ENCODE measurements around the gene ACTR5. TPM values are rescaled to one million over a fixed set of nuclear protein-coding genes. Genes with fewer than 3 reads are reported as not detected.

ACTR5 gene
- polyA plus RNA-seq (2013, experiment 1 of 2; ENCODE audit: insufficient read length): 5.7 TPM
- polyA plus RNA-seq (2013, experiment 2 of 2; ENCODE audit: insufficient read length): 5.4 TPM

DNA sequence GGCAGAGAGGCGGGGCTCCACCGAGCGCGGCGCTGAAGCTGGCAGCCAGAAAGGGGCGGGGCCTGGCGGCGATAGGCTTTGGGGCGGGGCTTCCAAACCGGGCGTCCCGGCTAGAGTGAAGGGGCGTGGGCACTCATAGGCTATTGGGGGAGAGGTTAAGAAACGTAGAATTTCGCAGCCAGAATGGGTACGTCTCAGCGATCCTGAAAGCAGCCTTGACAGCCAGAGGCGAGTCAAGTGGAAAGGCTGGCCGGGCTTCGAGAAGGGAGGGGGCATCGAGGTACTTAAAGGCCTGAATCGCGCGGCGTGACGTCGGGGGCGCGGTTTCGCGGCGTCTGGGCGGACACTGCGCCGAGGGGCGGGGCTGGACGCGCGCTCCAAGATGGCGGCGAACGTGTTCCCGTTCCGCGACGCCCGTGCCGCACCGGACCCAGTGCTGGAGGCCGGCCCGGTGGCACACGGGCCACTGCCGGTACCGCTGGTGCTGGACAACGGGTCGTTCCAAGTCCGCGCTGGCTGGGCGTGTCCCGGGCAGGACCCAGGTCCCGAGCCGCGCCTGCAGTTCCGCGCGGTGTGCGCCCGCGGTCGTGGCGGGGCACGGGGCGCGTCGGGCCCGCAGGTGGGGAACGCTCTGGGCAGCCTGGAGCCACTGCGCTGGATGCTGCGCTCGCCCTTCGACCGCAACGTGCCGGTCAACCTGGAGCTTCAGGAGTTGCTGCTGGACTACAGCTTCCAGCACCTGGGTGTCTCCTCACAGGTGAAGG, at the start of gene ACTR5:
Gene ACTR5, plus strand, starts transcription at position 364 of the 764 bp plus-strand sequence. Its CDS starts 19 bp downstream, at position 383.
- peak; percentile 86 for DNase-seq

DNA sequence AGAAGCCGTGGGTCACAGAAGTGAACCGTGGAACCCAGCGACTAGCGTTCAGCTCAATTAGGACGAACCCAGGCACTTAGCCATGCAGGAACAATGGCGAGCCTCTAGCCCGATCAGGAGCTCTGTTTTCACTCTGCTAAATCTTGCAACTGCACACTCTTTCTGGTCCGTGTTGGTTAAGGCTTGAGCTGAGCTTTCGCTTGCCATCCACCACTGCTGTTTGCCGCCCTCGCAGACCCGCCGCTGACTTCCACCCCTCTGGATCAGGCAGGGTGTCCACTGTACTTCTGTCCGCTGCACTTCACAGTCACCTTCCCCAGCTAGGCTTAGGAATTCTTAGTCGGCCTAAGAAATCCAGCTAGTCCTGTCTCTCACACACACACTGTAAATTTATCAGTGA, 49.7 kb upstream of the ACTR5 start:
- no peak for DNase-seq

DNA sequence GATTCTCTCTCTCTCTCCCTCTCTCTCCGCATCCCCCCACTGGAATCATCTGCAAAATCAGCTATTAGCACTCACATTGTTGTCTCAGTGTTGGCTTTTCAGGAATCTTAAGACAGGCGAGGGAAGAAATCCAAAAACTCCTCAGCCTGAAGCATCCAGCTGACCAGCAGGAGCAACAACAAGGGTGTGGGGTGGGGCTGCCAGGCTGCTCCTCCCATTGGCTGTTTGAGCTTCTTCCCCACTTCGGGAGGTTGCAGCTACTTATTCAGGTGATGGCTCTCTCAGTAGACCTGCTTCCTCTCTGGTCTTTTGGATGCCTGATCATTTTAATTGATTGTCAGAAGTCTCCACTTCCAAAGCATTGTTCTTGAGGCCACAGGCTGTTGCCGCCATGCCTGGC, 48.1 kb upstream of the ACTR5 start:
- DNase-seq: no peak

DNA sequence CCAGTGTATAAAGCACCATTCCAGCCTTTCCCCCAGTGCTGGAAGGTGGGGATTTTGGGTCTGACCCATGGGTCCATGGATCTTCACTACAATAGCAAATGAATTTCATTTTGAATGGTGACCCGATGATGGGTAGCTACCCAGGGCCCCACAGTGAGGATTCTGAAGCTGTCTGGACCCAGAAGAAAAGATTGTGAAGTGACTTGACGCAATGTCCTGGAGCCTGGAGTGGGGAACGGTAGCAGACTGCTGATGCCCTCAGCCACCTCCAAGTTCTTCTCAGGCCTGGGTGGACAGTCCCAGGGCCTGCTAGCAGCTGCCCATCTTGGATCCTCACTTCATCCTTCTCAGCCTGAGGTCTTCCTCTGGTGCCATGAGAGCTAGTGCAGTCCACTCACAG, 47.3 kb upstream of the ACTR5 start:
- DNase-seq: no peak

DNA sequence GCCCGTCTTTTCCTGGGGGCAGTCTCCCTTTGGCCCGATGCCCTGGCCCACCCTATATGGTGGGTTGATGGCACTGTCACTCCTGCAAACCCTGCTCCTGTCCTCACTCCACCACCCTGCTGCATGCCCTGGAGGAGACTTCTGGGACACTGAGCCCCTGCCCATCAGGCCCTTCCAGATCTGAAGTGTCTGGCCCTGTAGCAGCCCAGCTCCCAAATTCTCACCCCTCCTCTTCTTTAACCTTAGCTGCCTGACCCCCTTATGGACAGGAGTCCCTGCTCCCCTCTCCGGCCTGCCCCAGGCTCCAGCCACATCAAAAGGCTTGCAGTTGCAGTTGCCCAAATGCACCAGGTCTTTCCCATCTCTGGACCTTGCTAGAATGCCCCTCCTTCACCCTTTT, 44.7 kb upstream of the ACTR5 start:
- no peak for DNase-seq

DNA sequence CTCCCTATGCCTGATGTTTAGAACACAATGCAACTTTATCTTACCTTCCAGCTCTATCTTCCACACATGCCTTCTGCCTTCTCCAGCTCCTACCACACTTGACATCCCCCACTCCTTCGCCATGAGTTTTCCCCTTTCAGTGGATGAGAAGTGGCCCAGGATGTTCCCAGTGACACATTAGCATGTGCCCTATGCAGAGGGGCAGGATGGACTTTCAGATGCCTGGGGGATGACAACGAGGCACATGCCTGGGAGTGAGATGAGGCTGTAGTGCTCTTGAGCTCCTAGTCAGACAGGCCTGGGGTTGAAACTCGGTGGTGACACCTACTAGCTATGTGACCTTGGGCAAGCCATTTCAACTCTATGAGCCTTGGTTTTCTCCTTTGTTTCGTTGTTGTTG, 44.1 kb upstream of the ACTR5 start:
- DNase-seq: no peak

DNA sequence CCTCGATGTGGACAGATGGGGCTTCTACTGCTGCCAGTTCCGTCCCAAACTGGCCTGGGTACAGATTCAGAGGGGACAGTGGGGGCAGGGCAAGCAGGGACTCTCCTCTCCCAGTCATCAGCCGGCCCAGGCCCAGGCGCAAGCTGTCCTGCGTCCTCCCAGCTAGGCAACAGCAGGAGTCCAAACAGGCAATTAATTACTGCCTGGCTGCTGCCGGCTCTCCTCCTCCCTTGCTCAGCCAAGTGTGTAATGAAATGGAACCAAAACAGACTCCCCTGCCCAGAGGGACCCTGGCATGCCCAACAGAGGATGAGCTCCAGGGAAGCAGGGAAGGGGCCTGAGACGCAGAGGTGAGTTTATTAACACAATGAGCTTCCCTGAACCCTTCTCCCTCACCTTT, 41.8 kb upstream of the ACTR5 start:
- no peak for DNase-seq

DNA sequence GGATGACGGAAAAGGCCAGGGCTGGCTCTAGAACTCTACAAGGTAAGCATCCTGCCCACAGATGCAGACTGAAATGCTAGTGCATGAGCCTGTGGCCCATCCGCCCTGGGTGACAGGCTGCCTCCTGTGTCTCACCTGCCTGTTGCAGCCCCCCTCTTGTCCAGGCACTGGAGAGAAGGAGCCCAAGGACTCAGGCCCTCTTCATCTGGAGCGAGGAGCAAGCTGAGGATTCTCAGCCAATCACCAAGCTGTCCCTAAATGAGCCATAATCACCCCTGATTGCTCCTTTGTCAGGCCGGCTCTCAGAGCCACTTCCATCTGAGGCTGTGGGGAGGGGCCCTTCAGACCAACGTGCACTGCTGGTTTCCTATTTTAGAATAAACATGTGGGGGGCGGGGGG, 34.0 kb upstream of the ACTR5 start:
- no peak for DNase-seq

DNA sequence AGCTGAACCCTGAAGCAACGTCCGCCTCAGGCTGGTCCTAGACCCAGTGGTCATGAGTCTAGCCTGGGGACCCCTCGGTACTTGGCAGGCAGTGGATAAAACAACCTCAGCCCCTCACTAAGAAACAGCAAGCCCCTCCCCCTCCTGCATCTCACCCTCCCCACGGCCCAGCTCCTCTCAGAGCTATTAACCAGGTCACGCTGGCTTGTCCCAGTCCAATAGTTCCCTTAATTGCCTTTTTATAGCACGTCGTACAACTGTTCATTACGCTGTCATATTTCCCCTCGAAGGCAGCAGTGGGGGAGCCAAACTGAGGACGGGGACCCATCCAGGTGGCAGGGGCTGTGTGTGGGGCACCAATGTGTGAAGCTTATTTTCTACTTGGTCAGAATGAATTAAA, 32.6 kb upstream of the ACTR5 start:
- DNase-seq: no peak

DNA sequence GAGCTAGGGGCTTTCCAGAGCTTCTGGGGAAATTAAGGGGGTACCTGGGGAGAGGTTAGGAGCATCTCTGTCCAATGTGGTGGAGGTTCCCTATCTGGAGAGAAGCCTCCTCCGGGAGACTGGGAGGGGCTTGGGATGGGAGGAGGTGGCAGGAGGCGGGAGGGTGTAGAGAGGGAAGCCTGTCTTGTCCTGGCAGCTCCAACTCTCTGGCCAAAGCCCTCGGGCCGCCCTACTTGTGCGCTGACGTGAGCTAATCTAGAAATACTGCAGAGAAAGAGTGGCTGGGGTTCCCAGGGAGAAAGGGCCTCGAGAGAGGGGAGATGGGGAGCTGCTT, 25.6 kb upstream of the ACTR5 start:
- no peak for DNase-seq

DNA sequence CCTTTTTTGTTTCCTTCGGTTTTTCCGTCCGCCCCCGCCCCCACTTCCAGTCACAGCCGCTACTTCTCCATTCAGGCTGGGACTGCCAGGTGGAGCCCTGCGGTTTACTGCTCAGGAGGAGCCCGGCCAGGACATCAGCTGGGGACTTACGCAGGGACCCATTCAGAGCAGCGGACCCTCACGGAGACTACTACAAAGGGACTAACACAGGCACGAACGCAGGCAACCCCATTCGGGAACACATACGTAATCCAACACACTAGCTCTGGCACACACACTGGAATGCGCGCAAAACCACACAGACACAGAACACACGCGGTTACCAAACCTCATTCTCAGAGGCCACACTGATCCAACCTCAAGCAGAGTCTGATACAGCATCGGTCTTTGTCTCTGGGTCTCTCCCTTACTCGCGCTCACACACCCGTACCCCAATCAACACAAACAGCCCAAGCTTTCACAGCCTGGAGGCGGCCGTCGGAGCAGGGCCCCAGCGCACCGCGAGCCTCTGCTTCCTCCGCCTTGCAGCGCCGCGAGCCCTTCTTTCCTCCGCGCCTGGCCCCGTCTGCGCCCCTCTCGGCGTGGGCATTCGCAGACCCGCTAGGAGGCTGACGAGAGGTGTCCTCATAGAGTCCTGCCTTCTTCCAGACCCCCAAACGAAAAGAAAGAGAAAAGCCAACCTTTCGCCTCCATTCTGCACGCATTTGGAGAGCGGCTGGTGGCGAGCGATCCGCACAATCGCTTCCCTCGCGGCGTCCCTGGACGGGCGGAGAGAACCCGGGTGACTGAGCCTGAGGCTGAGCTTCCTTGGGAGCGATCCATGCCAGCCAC, 25.0 kb upstream of the ACTR5 start:
- peak; percentile 8 for DNase-seq

DNA sequence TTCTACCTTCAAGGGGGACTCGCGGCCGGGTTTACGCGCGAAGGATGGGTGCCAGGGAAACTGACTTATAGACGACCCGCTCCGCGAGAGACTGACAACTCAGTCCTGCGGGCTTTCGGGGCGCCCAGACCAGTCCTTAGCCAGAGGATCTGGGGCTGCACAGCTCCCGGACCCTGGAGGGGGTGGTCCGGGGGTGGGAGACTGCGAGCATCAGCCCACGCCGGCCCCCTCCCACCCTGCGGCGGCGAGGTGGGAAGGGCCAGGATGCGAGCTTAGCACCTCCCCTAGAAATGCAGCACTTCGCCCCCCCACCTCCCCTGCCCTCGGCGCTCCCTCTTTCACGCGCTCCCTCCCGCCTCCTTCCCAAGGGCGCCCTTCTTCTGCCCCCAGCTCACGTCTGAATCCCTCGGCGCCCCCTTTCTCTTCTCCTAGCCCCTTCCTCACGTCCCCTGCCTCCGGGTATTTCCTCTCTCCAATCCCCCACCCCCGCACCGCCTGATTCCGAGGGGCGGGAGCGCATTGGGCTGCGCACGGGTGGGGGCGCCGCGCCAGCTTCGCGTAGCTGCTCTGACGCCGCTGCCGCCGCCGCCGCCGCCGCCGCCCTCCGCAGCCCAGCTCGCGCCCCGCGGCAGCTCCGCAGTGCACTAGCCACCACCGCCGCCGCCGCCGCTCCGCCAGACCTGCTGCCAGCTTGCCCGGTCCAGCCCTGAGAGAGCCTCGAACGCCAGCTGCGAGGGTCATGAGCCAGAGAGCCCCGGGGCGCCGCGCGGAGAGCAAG, 24.2 kb upstream of the ACTR5 start, which contains the start of gene SLC32A1:
Gene SLC32A1, plus strand, starts transcription at position 639 of the 778 bp plus-strand sequence. CDS start 239 bp downstream, outside the sequence.
- DNase-seq: no peak

DNA sequence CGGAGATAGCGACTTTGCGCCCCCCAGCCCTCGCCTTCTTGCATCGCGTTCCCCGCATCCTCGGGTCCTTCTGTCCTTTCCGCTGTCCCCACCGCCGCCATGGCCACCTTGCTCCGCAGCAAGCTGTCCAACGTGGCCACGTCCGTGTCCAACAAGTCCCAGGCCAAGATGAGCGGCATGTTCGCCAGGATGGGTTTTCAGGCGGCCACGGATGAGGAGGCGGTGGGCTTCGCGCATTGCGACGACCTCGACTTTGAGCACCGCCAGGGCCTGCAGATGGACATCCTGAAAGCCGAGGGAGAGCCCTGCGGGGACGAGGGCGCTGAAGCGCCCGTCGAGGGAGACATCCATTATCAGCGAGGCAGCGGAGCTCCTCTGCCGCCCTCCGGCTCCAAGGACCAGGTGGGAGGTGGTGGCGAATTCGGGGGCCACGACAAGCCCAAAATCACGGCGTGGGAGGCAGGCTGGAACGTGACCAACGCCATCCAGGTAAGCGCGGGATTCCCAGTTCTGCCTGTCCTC, 23.6 kb upstream of the ACTR5 start:
- no peak for DNase-seq

DNA sequence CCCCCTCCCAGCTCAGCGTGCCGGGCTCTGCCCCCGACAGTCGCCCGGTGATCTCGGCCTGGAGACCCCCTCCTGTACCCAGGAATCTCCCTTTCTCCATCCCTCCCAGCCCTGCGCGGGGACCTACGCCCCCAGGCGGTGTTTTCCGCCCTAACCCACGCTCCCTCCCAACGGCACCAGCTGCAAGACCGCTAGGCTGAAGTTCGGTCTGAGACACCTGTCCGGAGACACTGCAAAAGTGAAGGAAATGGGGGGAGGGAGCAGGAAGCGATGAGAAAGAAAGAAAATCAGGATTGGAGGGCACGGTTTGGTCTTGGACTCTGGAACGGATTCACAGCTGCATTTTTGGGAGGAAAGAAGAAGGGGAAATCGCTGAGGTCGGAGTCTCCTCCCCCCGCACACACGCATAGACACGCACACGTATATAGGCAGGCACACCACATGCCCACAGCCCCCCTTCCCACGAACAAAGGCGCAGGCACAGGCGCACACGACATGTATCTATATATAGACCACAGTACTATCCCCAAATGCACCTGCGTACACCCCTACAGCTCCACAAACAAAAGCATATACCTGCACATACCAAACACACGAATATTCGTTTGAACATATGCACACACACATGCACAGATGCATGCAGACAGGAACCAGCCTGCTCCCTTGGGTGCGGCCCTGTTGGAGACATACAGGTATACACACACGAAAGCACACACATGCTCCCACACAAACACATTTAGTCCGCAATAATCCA, 22.9 kb upstream of the ACTR5 start:
- no peak for DNase-seq

DNA sequence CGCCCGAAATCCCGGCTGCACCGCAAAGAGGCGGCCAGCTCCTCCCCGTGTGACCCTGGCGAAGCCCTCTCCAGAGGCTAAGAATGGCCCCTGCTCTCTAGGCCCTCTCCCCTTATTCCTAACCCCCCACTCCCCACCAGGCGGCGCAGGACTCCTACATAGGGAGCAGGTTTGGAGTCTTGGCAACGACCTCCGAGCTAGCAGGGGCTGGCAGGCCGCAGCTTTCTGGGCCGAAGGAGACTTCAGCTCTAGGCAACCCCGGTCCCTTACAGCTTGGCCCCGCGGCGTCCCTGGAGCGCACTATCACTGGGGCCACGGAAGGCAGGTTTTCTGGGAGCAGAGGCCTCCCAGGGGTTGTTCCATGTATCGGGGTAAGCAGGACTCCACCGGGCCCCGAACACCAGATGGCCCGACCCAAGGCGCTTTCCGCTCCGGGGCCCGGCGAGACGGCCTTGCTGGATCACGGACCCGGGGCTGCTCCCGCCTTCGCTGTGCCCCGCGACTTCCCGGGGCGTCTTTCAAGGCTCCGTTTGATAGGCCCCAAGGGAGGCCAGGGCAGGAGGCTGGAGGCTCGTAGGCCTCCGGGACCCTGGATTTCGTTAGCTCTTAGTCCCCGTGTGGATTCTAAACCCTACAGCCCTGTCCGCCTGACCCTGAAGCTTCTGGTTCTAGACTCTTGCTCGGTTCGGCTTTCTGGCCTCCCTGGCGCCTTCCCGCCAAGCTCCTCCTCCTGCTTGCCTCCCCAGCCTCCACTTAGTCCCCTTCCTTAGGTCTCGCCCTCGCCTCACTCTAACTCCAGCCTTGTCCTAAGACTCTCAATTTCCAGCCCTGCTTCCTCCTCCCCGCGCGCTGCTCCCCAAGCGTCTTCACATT, 22.1 kb upstream of the ACTR5 start:
- peak; percentile 23 for DNase-seq

DNA sequence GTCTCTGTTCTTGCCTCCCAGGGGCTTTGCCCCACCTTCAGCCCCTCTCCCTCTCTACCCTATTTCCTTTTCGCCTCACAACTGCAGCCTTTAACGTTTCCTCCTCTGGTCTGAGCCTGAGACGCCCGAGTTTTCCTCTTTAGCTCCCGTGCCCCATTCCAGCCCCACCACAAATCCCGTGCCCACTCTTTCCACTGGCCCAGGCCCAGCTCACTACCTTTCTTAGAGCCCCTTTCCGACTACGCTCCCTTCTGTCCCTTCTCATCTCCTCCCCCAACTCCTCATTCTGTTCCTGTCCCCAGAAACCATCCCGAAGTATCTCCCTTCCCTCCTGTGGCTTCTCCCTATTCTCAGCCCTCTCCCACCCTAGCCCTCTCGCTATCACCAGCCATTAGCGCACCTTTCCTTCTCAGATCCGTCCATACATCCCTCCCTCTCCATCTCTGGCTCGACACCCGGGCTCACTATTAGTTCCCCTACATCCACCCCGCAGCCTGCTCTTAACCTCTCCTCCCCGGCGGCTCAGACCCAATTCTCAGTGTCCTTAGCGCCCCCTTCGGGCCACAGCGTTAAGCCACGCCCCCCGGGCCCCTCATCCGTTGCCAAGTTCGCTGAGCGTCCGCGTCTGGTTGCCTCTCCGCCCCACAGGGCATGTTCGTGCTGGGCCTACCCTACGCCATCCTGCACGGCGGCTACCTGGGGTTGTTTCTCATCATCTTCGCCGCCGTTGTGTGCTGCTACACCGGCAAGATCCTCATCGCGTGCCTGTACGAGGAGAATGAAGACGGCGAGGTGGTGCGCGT, 21.3 kb upstream of the ACTR5 start:
- no peak for DNase-seq

DNA sequence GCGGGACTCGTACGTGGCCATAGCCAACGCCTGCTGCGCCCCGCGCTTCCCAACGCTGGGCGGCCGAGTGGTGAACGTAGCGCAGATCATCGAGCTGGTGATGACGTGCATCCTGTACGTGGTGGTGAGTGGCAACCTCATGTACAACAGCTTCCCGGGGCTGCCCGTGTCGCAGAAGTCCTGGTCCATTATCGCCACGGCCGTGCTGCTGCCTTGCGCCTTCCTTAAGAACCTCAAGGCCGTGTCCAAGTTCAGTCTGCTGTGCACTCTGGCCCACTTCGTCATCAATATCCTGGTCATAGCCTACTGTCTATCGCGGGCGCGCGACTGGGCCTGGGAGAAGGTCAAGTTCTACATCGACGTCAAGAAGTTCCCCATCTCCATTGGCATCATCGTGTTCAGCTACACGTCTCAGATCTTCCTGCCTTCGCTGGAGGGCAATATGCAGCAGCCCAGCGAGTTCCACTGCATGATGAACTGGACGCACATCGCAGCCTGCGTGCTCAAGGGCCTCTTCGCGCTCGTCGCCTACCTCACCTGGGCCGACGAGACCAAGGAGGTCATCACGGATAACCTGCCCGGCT, 20.6 kb upstream of the ACTR5 start:
- DNase-seq: no peak

DNA sequence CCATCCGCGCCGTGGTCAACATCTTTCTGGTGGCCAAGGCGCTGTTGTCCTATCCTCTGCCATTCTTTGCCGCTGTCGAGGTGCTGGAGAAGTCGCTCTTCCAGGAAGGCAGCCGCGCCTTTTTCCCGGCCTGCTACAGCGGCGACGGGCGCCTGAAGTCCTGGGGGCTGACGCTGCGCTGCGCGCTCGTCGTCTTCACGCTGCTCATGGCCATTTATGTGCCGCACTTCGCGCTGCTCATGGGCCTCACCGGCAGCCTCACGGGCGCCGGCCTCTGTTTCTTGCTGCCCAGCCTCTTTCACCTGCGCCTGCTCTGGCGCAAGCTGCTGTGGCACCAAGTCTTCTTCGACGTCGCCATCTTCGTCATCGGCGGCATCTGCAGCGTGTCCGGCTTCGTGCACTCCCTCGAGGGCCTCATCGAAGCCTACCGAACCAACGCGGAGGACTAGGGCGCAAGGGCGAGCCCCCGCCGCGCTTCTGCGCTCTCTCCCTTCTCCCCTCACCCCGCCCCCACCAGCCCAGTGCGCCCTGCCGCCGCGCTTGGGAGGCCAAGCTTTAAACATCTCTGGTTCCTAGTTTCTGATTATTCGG, 20.0 kb upstream of the ACTR5 start:
- no peak for DNase-seq

Measured in fibroblast of skin of abdomen (primary cell).